Smooth muscle cell of the umbilical artery (primary cell): ENCODE data around the gene HBA2. TPM values are rescaled to one million over a fixed set of nuclear protein-coding genes. Genes with fewer than 3 reads are reported as not detected.

Experiments used
- total RNA-seq: library from RNA; depleted of rRNA; stranded (reverse); fragments of >200 nt; gene quantifications from 2 replicates; pipeline ENCODE4 v1.2.3, GENCODE V29; 2014

HBA2 gene
- not detected in 2 replicates for total RNA-seq

GRCh38 chr16:172374-172941 is at the start of gene HBA2:
HBA2 (plus strand) TSS chr16:172876; CDS start chr16:172913, 37 bp downstream.

GRCh38 chr16:152141-153128 is 20.2 kb upstream of the HBA2 start, which contains the start of gene HBZ:
HBZ (plus strand) TSS chr16:152644; CDS start chr16:152910, 266 bp downstream.

GRCh38 chr16:165539-166374 is 6.9 kb upstream of the HBA2 start, which contains the start of gene HBM:
HBM (plus strand) TSS chr16:165978; CDS start chr16:165998, 20 bp downstream.

GRCh38 chr16:176477-177382 is 4.1 kb downstream of the HBA2 start, which contains the start of gene HBA1:
HBA1 (plus strand) TSS chr16:176680; CDS start chr16:176717, 37 bp downstream.

GRCh38 chr16:180101-180675 is 7.5 kb downstream of the HBA2 start, which contains the start of gene HBQ1:
HBQ1 (plus strand) TSS chr16:180459; CDS start chr16:180487, 28 bp downstream.

Other genes with a start within 250 kb of the HBA2 start
- 2.4 and 4.2 TPM in 2 replicates for gene POLR3K, start 119.3 kb upstream of the HBA2 start, total RNA-seq
- gene SNRNP25, start 119.0 kb upstream of the HBA2 start, total RNA-seq: 17.5 and 17.9 TPM in 2 replicates
- gene RHBDF1, start 100.2 kb upstream of the HBA2 start, total RNA-seq: 24.6 and 49.9 TPM in 2 replicates
- gene MPG, start 94.7 kb upstream of the HBA2 start, total RNA-seq: 101 and 198 TPM in 2 replicates
- 10.1 and 17.8 TPM in 2 replicates for gene NPRL3, start 34.2 kb upstream of the HBA2 start, total RNA-seq
- not detected in 2 replicates for gene HBZ, start 20.2 kb upstream of the HBA2 start, total RNA-seq
- not detected in 2 replicates for gene HBM, start 6.9 kb upstream of the HBA2 start, total RNA-seq
- gene HBA1, start 3.8 kb downstream of the HBA2 start, total RNA-seq: not detected in 2 replicates
- not detected in 2 replicates for gene HBQ1, start 7.6 kb downstream of the HBA2 start, total RNA-seq
- 43.9 and 44.2 TPM in 2 replicates for gene LUC7L, start 56.6 kb downstream of the HBA2 start, total RNA-seq
- gene FAM234A, start 61.9 kb downstream of the HBA2 start, total RNA-seq: 122 and 156 TPM in 2 replicates
- 1.8 and 2.4 TPM in 2 replicates for gene RGS11, start 103.1 kb downstream of the HBA2 start, total RNA-seq
- gene ARHGDIG, start 107.7 kb downstream of the HBA2 start, total RNA-seq: 0.28 and 1.5 TPM in 2 replicates
- 0.51 and 2.4 TPM in 2 replicates for gene PDIA2, start 110.3 kb downstream of the HBA2 start, total RNA-seq
- gene AXIN1, start 179.8 kb downstream of the HBA2 start, total RNA-seq: 16.6 and 30.8 TPM in 2 replicates
- 51.7 and 69.3 TPM in 2 replicates for gene MRPL28, start 197.7 kb downstream of the HBA2 start, total RNA-seq
- gene PGAP6, start 209.1 kb downstream of the HBA2 start, total RNA-seq: 59.7 and 107 TPM in 2 replicates
- gene NME4, start 224.3 kb downstream of the HBA2 start, total RNA-seq: 63.2 and 80.6 TPM in 2 replicates
- 7.1 and 11.8 TPM in 2 replicates for gene DECR2, start 229.0 kb downstream of the HBA2 start, total RNA-seq